HG02970 (cell line): ENCODE measurements around the gene LRRC3C.
A peak's percentile ranks its signal among the peaks of the same experiment; 100 is the strongest.

Experiments used
- ATAC-seq: cut with Tn5 transposase; IDR thresholded peaks from one replicate; pipeline ENCODE4 v1.9.1; 2021; ENCODE audit warnings: mild to moderate bottlenecking, moderate library complexity, moderate number of reproducible peaks; ENCODE audit not compliant: unreplicated experiment, low FRiP score

The LRRC3C gene

DNA sequence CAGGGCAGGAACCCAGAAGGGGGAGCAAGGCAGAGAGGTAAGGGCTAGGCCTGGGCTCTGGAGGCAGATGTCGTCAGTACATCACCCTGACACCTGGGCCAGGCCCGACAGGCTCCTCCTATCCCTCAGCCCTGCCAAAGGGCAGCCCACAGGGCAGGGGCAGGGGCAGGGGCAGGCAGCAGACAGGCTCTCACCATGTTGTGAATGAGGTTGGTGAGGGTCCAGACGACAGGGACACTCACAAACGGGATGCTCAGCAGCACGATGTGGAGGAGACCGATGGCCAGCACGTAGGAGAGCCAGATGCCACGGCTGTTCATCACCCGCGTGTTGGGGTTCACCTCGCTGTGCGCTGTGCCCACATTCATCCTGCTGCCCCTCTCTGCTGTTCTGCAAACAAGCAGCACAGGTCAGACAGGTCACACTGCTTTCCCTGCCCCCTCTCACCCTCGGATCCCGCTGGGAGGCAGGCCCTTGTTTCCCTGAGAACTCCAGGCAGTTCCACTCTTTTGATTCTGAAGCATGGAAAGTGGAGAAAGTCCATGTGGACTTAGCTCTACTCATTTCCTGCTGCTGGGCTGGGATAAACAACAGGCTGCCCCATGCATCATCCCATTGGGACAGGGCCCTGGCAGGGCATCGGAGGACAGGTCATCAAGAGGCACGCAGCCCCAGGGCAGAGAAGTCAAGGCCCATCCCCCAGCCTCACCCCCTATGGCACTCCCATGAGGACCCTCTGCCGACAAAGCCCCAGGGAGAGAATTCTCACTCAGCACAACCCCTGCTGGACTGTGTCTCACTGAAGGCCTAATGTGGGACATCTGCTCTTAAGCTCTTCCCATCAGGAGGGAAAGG lies 3.5 kb upstream of the LRRC3C start:
- no peak for ATAC-seq

DNA sequence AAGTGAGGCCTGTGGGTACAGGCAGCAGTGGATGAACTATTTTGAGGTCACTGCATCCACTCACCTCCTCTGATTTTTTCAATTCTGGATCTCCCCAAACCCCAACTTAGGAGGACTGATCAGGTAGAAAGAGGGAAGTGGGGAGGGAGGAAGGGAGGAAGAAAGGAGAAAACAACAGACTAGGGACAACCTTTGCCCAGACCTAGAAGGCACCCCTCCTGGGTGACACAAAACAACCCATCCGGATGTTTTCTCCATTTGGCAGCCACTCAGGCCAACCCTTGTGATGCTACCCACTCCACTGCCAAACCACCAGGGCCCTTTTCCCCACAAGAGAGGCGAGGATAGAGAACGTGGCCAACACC lies 2.9 kb upstream of the LRRC3C start:
- no peak for ATAC-seq

DNA sequence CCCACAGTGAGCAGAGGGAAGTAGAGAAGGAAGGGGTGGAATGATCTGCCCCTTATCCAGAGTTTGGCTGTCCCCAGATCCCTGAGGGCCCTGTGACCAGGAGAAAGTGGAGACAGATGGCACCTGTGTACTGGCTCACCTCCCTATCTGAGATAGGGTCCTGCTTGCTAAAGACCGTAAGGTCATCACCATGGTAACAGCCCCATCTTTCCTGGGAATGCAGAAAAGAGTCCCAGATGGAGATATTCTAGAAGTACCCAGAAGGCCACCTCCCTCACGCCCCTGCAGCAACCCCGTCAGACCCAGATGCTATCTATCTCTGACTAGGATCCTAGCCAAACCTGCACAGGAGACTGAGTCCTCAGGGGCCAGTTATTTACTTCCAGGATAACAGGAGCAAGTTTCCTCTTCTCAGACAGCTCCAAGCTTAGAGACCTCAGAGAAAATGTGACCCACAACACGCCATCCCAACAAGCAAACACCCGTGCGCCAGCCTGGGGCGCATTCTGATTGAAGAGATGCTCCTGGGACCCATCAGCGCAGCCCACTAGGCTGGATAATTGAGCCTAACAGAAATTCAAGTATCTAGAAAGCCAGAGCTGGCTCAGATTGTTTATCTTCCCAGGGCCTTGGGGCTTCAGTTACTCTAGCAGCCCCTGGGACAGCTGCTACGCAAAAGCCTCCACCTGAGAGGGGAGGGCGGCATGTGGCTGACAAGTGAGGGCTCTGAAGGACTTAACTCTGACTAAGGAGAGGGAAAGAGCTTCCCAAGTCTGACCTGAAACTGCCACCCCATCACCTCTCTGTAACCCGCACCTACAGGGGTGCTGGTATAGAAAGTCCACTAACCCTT lies 2.0 kb upstream of the LRRC3C start:
- no peak for ATAC-seq

DNA sequence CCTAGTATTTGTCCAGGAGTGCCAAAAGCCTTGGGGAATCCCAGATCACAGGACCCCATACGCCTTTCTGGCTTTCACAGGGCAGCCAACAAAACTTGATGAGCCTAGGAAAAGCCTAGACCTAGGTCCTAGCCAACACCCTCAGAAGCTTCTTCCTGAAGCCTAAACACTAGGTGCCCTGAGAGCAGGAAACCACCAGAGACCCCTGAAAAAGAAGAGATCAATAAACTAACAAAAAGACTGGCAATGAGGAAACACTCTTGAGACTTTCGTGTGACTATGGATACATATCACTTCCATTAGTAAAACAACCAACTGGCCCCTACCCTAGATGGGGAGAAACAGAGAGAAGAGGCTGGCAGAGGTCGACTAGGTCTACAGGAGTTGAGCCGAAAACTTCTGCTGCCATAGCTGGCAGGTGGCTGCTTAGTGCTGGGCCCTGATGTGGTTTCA lies 1.4 kb upstream of the LRRC3C start:
- no peak for ATAC-seq

DNA sequence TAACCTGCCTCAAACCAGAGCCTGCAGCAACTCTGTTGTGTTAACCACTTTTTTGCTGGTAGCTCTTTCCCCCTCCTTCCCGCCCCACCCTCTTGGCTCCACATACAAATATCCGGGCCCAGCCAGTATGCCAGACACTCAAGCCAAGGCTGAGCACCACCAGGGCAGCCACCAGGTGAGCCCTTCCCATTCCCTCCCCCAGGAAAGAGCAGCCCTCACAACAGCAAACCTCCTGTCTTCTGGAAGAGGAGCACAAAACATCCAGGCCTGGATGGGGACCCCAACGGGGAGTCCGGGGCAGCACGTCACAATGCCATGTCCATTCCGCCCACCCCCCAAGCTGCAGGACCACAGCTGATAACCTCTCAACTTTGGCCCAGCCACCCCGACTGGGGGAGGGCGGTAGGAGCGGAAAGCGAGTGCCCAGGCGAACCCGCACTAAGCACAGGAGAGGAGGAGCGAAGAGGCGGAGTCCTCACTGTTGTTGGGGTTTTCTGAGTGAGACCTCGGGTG lies 888 bp upstream of the LRRC3C start:
- peak; percentile 5 for ATAC-seq

DNA sequence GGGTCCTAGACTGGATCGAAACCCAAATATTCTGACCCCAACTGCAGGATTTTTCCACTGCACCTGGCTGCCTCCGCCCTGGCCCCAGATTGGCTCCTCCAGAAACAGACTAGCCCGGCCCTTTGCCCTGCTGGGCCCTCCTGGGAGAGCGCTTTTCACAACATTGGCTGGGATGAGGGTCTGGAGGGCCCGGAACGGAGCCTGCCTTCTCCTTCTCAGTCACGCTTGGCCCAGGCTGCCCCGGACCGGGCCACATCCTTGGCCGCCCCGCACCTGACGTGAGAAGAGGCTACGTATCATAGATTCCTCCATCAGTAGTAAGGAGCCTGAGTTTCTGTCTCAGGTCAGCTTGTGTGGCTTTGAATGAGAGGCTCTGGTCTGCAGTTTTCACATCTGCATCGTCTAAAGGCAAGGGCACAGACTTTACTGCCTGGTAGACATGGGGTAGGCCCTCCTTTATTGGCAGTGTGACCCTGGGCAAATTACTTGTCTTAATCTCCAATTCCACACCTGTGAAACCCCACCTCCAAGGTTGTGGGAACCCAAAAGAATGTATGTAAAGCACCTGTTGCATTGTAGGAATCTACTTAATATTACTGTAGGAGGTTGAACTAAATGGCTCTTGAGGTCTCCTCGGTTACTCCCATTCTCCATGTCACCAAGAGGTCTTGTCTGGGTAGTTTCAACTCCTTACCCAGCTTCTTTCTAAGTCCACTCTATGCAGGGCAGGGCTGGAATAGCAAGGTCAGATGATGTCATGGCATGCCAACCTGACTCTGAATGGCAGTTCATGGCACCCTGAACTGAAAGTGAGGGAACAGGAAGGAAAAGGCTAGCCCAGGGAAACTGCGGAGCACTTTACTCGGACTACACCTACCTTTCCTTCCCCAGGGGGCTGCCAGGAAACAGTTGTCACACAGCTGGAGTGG lies 661 bp downstream of the LRRC3C start:
- ATAC-seq = peak; percentile 13

DNA sequence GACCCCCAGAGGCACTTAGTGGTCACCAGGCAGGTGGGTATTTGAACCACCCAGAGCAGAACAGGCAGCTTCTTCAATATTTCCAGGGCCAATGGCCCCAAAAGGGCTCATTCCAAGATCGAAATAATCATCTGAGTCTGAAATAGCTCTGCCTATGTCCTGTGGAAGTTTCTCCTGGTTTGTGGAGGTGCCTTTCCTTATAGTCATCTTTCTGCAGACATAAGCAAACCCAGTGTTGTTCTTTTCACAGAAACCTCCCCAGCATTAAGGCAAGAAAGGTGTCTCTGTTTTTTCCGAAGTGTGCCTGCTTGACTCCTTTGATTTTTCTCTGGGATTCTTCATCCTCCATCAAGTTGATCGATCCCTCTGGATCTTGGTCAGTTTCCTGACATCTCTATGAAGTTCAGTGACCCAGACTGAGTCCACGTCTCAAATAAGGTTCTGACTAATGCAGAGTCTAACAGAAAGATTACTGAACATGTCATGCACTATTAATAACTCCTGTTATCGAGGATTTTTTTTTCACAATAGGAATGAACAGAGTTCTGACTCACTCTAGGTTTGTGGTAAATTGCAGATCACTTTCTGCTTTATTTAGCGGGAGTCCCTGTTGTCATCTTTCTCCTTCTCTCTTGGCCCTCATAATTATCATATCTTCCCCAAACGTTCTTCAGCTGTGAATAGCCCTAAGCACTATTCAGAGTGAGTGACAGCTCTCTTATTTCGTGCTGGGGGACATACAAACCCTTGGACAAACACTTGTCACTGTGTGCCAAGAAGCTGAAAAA lies 1.5 kb downstream of the LRRC3C start:
- ATAC-seq = no peak

DNA sequence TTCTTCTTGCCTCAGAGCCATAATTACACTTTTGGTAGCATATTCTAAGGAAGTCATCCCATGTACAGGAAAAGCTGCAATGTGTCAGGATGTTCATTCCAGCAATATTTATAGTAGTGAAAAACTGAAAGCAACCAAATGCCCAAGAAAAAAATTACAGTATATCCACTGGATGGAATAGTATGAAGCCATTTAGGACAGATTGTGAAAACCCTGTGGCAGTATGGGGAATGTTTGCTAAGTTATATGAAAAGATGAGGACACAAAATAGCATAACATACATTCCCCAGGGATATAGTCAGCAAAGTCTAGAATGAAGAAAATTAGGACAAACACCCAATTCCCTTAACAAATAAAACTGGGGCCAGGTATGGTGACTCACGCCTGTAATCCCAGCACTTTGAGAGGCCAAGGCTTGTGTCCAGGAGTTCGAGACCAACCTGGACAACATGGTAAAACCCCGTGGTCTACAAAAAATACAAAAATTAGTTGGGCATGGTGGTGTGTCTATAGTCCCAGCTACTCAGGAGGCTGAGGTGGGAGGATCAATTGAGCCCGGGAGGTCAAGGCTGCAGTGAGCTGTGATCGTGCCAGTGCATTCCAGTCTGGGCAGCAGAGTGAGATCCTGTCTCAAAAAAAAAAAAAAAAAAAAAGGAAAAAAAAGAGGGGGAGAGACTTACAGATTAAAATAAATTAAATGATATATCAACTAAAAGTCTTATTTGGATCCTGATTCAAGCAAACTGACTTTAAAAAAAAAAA lies 2.3 kb downstream of the LRRC3C start:
- no peak for ATAC-seq

DNA sequence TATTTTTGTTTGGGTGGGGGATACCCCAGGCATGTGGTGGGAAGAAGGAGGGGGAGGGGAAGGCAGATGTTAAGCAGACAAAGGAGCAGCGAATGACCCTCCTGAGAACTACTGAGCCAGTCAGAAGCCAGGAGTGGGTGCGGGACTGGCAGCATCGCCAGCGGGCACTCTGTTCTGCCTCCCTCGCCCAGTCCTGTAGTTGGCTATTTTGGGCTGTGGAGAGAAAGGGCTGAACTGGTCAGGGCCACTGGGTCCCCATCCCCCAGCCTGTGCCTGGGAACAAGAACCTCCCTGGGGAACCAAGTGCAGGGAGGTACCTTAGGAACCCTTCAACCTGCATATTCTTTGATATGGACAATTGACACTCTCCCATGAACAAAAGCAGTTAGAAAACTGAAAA lies 6.4 kb downstream of the LRRC3C start:
- ATAC-seq = no peak

DNA sequence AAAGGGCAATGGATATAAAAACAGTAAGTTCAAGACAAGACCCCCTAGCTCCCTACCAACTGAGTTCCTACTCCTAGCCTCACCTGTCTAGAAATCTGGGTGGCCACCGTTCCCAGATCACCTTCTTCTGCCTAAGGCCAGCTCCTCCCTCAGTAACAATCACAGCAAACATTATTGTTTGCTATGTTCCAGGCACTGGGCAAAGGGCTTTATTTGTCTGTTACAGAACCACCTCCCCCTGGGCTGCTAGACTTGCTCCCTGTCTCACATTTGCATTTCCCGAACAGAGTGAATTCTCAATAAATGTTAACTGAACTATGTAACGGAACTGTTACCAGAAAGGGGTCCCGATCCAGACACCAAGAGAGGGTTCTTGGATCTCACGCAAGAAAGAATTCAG lies 6.8 kb downstream of the LRRC3C start:
- no peak for ATAC-seq

DNA sequence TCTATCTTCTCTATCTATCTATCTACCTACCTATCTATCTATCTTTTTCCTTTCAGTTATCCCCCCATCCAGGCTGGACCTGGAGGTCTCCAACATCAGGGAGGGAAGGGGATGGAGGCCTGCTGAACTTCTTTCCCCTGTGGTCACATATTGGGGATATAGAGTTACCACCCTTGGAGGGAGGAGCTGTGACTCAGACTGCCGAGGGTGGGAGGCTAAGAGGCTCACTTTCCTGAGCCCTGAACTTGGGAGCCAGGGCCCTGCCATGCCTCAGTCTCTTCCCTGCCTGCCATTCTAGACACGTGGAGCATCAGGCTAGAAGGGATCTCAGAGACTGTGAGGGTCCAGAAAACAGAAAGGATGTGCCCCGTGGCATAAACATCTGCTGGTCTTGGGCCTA lies 8.4 kb downstream of the LRRC3C start:
- no peak for ATAC-seq

DNA sequence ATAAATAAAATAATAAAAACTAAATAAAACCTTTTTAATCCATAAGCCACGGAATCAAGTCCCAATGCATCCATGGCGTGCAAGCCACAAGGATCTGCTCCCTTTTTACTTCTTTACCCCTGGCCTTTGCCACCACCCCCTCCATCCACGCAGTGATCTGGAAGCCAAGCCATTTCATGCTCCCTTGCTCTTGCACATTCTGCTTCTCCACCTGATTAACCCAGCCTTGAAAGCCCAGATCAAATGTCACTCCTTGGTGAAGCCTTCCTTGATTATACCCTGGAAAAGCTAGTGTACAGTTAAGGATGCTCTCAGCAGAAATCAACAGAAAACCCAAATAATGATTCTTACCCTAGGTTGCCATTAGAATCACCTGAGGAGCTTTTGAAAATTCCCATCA lies 9.9 kb downstream of the LRRC3C start:
- no peak for ATAC-seq

DNA sequence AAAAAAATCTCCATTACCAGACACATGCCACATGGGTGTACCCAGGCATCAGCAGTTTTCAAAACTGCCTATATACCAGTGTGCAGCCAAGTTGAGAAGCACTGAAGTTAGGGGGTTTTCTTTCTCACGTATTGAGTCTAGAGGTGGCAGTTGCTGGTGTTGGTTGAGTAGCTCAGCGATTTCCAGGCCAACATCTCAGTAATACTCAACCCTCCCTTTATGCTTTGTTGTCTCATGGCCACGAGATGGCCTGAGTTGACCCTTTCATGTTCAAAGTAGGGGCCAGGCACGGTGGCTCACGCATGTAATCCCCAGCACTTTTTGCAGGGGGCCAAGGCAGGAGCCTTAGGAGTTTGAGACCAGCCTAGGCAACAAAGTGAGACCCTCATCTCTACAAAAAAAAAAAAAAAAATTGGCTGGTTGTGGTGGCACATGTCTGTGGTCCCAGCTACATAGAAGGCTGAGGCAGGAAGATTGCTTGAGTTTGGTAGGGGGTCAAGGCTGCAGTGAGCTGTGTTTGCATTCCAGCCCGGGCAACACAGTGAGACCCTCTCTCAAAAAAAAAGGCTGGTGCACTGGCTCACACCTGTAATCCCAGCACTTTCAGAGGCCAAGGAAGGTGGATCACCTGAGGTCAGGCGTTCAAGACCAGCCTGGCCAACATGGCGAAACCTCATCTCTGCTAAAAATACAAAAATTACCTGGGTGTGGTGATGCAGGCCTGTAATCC lies 10.8 kb downstream of the LRRC3C start:
- no peak for ATAC-seq

DNA sequence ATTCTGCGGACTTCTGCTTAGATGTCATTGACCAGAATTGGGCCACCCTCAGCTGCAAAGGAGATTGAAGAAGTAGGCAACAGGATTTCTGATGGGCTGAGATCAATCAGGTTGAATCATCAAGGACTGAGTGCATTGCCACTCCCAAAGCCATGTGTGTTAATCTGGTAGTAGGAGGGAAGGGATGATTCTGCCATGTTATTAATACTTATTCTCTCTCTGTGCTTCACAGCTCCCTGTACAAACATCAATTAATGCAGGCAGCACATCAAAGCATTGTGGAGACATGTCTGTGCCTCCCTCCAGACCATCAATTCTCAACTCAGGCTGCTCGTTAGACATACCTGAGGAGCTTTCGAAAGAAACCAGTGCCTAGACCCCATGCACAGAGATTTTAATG lies 11.6 kb downstream of the LRRC3C start:
- ATAC-seq = no peak

DNA sequence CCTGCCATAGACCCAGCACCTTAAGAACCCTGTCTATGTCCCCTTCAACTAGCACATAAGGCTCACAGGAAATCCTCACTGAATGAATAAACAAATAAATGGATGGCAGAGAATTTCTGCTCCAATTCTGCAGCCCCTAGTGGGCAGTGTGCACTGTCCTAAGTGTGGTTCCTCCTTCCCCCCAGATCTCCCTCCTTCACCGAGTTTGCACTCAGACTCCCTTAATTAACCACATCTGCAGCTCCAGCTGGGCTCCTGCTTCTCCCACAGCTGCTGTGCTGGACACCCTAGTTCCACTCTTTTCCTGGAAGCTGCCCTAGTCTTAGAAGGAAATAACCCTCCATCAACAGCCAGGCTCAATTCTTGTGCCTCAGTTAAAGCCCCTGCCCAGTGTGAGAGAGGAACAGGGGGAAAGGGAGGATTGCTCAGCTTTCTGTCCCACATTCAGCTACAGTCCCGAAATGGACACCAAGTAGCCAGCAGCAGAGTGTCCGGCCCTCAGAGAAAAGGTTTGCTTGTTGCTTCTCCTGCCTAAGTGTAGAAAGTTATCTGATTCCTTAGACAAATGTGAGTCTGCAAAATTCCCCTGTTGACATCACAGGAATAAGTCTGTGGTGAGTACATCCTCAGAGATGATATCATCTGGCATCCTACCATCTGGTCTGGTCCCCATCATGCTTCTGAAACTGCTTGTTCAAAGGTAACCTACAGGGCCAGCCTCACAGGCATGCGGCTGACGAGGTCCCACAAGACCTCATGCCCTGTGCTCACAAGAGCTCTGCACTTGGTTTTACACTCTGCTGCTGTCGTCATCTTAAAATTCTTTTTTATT lies 12.3 kb downstream of the LRRC3C start:
- ATAC-seq = no peak

DNA sequence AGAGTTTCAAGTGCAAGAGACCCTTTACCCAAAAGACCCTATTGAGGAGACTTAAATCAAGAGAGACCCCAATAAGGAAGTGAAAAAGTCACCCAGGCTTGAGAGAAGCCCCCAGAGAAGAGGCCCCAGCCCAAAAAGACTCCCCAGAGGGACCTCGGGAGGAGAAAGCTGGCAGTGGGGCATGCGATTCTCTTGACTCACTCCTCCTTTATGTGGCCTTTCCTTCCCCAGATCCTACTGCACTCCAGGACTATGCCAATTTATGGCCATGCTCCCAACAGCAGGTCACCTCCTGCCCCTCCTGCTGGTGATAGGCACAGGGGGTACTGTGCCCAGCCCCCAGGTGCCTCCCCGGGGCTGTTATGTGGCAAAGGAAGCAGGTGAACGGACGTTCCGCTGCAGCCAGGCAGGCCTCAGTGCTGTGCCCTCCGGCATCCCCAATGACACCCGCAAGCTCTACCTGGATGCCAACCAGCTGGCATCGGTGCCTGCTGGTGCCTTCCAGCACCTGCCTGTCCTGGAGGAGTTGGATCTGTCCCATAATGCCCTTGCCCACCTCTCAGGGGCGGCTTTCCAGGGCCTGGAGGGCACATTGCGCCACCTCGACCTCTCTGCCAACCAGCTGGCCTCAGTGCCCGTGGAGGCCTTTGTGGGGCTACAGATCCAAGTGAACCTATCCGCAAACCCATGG lies 16.3 kb downstream of the LRRC3C start:
- no peak for ATAC-seq

DNA sequence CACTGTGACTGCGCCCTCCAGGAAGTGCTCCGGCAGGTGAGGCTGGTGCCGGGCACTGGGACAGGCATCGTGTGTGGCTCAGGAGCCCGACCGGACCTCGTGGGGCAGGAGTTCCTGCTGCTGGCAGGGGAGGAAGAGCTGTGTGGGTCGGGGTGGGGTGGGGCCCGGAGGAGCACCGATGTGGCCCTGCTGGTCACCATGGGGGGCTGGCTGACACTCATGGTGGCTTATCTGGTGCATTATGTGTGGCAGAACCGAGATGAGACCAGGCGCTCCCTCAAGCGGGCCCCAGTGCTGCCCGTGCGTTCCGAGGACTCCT lies 16.8 kb downstream of the LRRC3C start:
- no peak for ATAC-seq
